AG04450 (cell line): ENCODE measurements around the gene TSPAN15. TPM values are rescaled to one million over a fixed set of nuclear protein-coding genes. Genes with fewer than 3 reads are reported as not detected.

Source experiments
- CTCF ChIA-PET: fragments of 300-600, 350-600 bp; formaldehyde crosslinking; extraction: SDS; loops from one replicate; lab custom pipeline; 2022; ENCODE audit warnings: antibody characterized with exemption, inconsistent platforms; lab: Charles Lee
- POLR2A ChIA-PET: fragments of 350-600 bp; formaldehyde crosslinking; extraction: SDS; loops from one replicate; lab custom pipeline; 2021; ENCODE audit warnings: antibody characterized with exemption, inconsistent platforms; lab: Yijun Ruan, JAX
- DNase-seq: peaks from one replicate; pipeline ENCODE4 v3.0.0-alpha.2; 2011; ENCODE audit warnings: low read depth, low spot score
- H3K27ac ChIP-seq: one replicate; pipeline ENCODE4 v1.5.1; 2012; ENCODE audit warnings: low read depth, low read length, control low read depth
- H3K27me3 ChIP-seq: one replicate; pipeline ENCODE4 v1.6.0; 2012; ENCODE audit warnings: low read length; ENCODE audit not compliant: control insufficient read depth, insufficient read depth
- H3K4me3 ChIP-seq: 2 replicates; pipeline ENCODE4 v1.5.1; 2011; ENCODE audit warnings: mild to moderate bottlenecking, low read depth, low read length, control low read depth
- H3K9me3 ChIP-seq: 2 replicates; pipeline ENCODE4 v1.5.1; 2012; ENCODE audit warnings: low read length; ENCODE audit not compliant: control insufficient read depth, insufficient read depth
- polyA plus RNA-seq: library from polyadenylated mRNA; depleted of rRNA; stranded (reverse); fragments of >200 nt; gene quantifications from 2 replicates; pipeline ENCODE4 v1.2.3, GENCODE V29; 2011
- TF ChIP-seq, protein P1 (sequence below): IDR thresholded peaks from 2 replicates; pipeline ENCODE4 v1.5.1; 2011; ENCODE audit warnings: low read depth, low read length, control low read depth, inconsistent platforms

TSPAN15 gene
- polyA plus RNA-seq, 1 experiment, result 0.38 TPM

DNA sequence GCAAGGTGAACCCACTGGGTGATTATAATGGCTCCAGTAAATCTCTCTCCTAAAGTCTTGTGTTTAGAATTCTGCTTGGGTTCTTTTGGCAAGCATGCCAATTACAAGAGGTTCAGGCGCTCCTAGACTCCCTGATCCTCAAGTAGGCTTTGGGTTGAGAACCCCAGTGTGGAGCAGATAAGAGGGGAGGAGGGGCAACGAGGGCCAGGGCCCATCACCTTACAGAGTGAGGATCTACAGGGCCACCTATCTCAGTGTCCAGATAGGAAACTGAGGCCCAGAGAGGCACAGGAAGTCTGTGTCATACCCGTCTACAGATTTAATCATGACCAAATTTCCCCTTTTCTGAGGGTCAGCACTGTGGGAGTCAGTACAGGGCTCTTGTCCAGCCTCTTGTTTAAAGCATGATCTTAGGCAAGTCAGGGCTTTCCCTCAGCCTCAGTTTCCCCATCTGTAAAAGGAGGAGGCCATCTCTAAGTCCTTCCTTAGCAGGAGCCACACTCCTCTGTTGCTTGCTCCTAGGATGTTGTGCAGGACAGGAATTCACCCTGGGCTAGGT, 39.0 kb upstream of the TSPAN15 start:
- DNase-seq, result no peak
- Histone ChIP-seq H3K27me3 (peaks cover 22% of the 10 kb centered on the region), H3K27ac (no peak overlapping the region), H3K4me3 (no peak overlapping the region), H3K9me3 (no peaks in the 10 kb centered on the region)
- CTCF ChIA-PET, result interaction anchor here (0.6 to 1.8 kb wide), 3 partner anchors 96 to 470 kb away, joined by 4 to 6 read pairs (median 6); no protein-coding TSS in a partner anchor
- POLR2A ChIA-PET, result no interaction called here
- TF ChIP-seq, protein P1, sequence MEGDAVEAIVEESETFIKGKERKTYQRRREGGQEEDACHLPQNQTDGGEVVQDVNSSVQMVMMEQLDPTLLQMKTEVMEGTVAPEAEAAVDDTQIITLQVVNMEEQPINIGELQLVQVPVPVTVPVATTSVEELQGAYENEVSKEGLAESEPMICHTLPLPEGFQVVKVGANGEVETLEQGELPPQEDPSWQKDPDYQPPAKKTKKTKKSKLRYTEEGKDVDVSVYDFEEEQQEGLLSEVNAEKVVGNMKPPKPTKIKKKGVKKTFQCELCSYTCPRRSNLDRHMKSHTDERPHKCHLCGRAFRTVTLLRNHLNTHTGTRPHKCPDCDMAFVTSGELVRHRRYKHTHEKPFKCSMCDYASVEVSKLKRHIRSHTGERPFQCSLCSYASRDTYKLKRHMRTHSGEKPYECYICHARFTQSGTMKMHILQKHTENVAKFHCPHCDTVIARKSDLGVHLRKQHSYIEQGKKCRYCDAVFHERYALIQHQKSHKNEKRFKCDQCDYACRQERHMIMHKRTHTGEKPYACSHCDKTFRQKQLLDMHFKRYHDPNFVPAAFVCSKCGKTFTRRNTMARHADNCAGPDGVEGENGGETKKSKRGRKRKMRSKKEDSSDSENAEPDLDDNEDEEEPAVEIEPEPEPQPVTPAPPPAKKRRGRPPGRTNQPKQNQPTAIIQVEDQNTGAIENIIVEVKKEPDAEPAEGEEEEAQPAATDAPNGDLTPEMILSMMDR, result no peak

DNA sequence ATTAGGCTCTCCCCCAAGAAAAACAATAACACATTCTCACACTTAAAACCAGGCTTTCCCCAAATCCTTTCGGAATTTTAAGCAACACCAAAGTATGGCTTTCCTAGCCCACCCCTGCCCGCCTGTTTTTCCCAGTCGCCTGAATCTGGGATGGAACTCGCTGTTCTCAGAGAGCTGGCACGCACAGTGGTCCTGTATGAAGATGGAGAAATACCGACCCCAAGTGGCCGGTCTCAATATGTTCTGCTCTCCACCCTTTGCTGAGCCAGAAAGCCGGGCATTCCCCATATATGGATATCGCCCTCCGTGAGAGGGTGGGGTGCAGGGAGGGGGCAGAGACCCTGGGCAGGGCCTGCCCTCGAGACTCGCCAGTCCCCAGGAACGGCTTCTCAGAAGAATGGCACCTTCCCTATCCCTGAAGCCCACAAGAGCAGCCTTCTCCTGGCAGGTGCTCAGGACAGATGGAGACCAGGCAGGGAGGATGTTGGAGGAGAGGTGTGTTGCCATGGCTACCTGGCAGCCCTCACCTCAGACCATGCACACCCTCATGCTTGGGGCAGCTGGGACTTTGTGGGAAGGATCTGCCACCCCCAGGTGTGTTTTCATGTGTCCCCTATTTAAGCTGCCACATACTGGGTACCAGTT, 37.9 kb upstream of the TSPAN15 start:
- ChIA-PET POLR2A (no interaction called here), CTCF (interaction anchor here (0.5 to 1.4 kb wide), 5 partner anchors 10 to 409 kb away, joined by 3 to 6 read pairs (median 4); no protein-coding TSS in a partner anchor)
- DNase-seq, result no peak
- no peak overlapping the region for H3K4me3 ChIP-seq
- no peaks in the 10 kb centered on the region for H3K9me3 ChIP-seq
- TF ChIP-seq, protein P1, result peak; percentile 85
- H3K27ac ChIP-seq, result no peak overlapping the region
- H3K27me3 ChIP-seq, result peaks cover 27% of the 10 kb centered on the region

GRCh38 chr10:69414036-69415018, 36.9 kb upstream of the TSPAN15 start:
- TF ChIP-seq, protein P1, result no peak
- Histone ChIP-seq H3K27ac (peak overlapping the region; percentile 21), H3K9me3 (no peaks in the 10 kb centered on the region), H3K4me3 (no peak overlapping the region), H3K27me3 (peaks cover 29% of the 10 kb centered on the region)
- no peak for DNase-seq
- ChIA-PET POLR2A (no interaction called here), CTCF (interaction anchor here (0.5 to 1.4 kb wide), 2 partner anchors 11 to 94 kb away, joined by 3 read pairs; no protein-coding TSS in a partner anchor)

DNA sequence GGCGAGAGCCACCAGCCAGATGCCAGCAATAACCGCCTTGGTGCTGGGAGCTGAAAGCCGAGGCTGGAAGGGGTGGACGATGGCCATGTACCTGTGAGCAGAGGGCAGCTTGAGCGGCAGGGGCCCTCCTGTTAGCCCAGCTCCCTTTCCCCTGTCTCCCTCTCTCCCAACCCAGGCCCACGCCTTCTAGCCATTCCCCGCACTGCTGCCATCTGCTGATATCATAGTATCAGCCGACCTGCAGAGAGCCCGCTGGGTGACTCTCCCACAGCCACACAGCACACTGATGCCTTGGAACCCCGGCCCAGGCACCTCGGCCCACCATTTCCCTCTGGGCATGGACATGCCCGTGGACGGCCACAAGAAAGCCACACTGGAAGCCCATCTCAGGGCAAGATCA, 36.2 kb upstream of the TSPAN15 start:
- H3K27me3 ChIP-seq, result peaks cover 33% of the 10 kb centered on the region
- no peak for DNase-seq
- ChIA-PET CTCF (no interaction called here), POLR2A (no interaction called here)
- TF ChIP-seq, protein P1, result no peak
- H3K4me3 ChIP-seq, result no peak overlapping the region
- H3K27ac ChIP-seq, result no peak overlapping the region
- no peaks in the 10 kb centered on the region for H3K9me3 ChIP-seq
